Memory B cell (primary cell): ENCODE data around the gene MCL1.

Source experiments
- ATAC-seq: fragments of 150-1000 bp; cut with Tn5 transposase; 2 replicates; pipeline ENCODE4 v1.10.0; 2021; ENCODE audit warnings: low read depth, mild to moderate bottlenecking, moderate library complexity
- DNase-seq, 2 donors: peaks; one replicate each; pipeline ENCODE4 v3.0.0; 2022; ENCODE audit warnings: low spot score in 2 of 2
- H3K27ac Mint-ChIP-seq: one replicate; pipeline ENCODE4 v1.8.0; 2022; ENCODE audit warnings: mild to moderate bottlenecking, moderate library complexity, mixed read lengths
- H3K27me3 Mint-ChIP-seq: one replicate; pipeline ENCODE4 v1.8.0; 2022; ENCODE audit warnings: mixed read lengths
- H3K36me3 Mint-ChIP-seq: one replicate; pipeline ENCODE4 v1.8.0; 2022; ENCODE audit warnings: mild to moderate bottlenecking, mixed read lengths
- H3K4me1 Mint-ChIP-seq: one replicate; pipeline ENCODE4 v1.8.0; 2022; ENCODE audit warnings: mixed read lengths
- H3K4me3 Mint-ChIP-seq: one replicate; pipeline ENCODE4 v1.8.0; 2022; ENCODE audit warnings: mild to moderate bottlenecking, moderate library complexity, mixed read lengths
- H3K9me3 Mint-ChIP-seq: one replicate; pipeline ENCODE4 v1.8.0; 2022; ENCODE audit warnings: mixed read lengths

The MCL1 gene

GRCh38 chr1:150552128-150552910 lies 27.1 kb downstream of the MCL1 start:
- peak; percentile 40 for ATAC-seq
- Mint-ChIP-seq H3K27me3 (peaks cover 6% of the 10 kb centered on the region), H3K27ac (no peak overlapping the region)

GRCh38 chr1:150551784-150552127 lies 27.7 kb downstream of the MCL1 start:
- Mint-ChIP-seq H3K36me3 (peaks cover 1% of the 10 kb centered on the region), H3K9me3 (no peaks in the 10 kb centered on the region), H3K27ac (no peak overlapping the region), H3K4me1 (peaks cover 20% of the 10 kb centered on the region), H3K27me3 (peaks cover 7% of the 10 kb centered on the region), H3K4me3 (no peak overlapping the region)
- DNase-seq (no peak), ATAC-seq (no peak)

More at GRCh38 chr1:150552128-150552910, 27.1 kb downstream of the MCL1 start:
- H3K36me3 Mint-ChIP-seq = peaks cover 1% of the 10 kb centered on the region
- peak overlapping the region; percentile 34 for H3K4me3 Mint-ChIP-seq
- H3K9me3 Mint-ChIP-seq = no peaks in the 10 kb centered on the region
- peaks cover 20% of the 10 kb centered on the region for H3K4me1 Mint-ChIP-seq
- DNase-seq = no peak

GRCh38 chr1:150551051-150551783 lies 28.2 kb downstream of the MCL1 start:
- peaks cover 20% of the 10 kb centered on the region for H3K4me1 Mint-ChIP-seq
- H3K36me3 Mint-ChIP-seq = peaks cover 1% of the 10 kb centered on the region
- H3K27me3 Mint-ChIP-seq = peaks cover 9% of the 10 kb centered on the region
- no peaks in the 10 kb centered on the region for H3K9me3 Mint-ChIP-seq
- H3K4me3 Mint-ChIP-seq = peak overlapping the region; percentile 11
- H3K27ac Mint-ChIP-seq = no peak overlapping the region
- no peak for ATAC-seq
- no peak for DNase-seq

GRCh38 chr1:150550222-150551050 lies 29.0 kb downstream of the MCL1 start:
- Mint-ChIP-seq H3K9me3 (no peaks in the 10 kb centered on the region), H3K36me3 (no peaks in the 10 kb centered on the region), H3K4me3 (peak overlapping the region; percentile 24), H3K4me1 (peaks cover 20% of the 10 kb centered on the region), H3K27me3 (peaks cover 9% of the 10 kb centered on the region), H3K27ac (no peak overlapping the region)
- ATAC-seq (no peak), DNase-seq (no peak)

GRCh38 chr1:150549496-150550221 lies 29.8 kb downstream of the MCL1 start:
- Mint-ChIP-seq H3K4me1 (peaks cover 20% of the 10 kb centered on the region), H3K9me3 (no peaks in the 10 kb centered on the region), H3K27ac (no peak overlapping the region)

GRCh38 chr1:150548632-150549495 lies 30.5 kb downstream of the MCL1 start, which contains the start of gene ADAMTSL4:
Gene ADAMTSL4 (plus strand): TSS chr1:150549408. CDS start chr1:150552289, 2,881 bp downstream.
- peak; percentile 80 for ATAC-seq

More at GRCh38 chr1:150549496-150550221, 29.8 kb downstream of the MCL1 start:
- peak; percentile 5 for ATAC-seq
- Mint-ChIP-seq H3K27me3 (peaks cover 9% of the 10 kb centered on the region), H3K36me3 (no peaks in the 10 kb centered on the region), H3K4me3 (peak overlapping the region; percentile 84)
- DNase-seq = no peak

GRCh38 chr1:150548324-150548631 lies 31.1 kb downstream of the MCL1 start:
- DNase-seq (no peak), ATAC-seq (no peak)
- H3K4me3 Mint-ChIP-seq = peak overlapping the region; percentile 76
- H3K9me3 Mint-ChIP-seq = no peaks in the 10 kb centered on the region
- no peak overlapping the region for H3K27ac Mint-ChIP-seq
- no peaks in the 10 kb centered on the region for H3K36me3 Mint-ChIP-seq
- peaks cover 20% of the 10 kb centered on the region for H3K4me1 Mint-ChIP-seq
- peaks cover 12% of the 10 kb centered on the region for H3K27me3 Mint-ChIP-seq

More at GRCh38 chr1:150548632-150549495, 30.5 kb downstream of the MCL1 start, which contains the start of gene ADAMTSL4:
- DNase-seq = peak in 1 of 2 donors; percentile 53
- Mint-ChIP-seq H3K27me3 (peaks cover 9% of the 10 kb centered on the region), H3K9me3 (no peaks in the 10 kb centered on the region), H3K27ac (no peak within 1 kb of the TSS), H3K4me1 (peaks cover 20% of the 10 kb centered on the region), H3K36me3 (no peaks in the 10 kb centered on the region), H3K4me3 (peak within 1 kb of the TSS; percentile 84)

- Mint-ChIP-seq H3K27ac (no peak overlapping the region), H3K36me3 (no peaks in the 10 kb centered on the region), H3K27me3 (peaks cover 12% of the 10 kb centered on the region), H3K4me1 (peaks cover 11% of the 10 kb centered on the region), H3K4me3 (no peak overlapping the region), H3K9me3 (no peaks in the 10 kb centered on the region)
- DNase-seq (no peak), ATAC-seq (no peak)
Observed at GRCh38 chr1:150546294-150546937, 33.0 kb downstream of the MCL1 start.

- ATAC-seq (no peak), DNase-seq (no peak)
- Mint-ChIP-seq H3K4me1 (peaks cover 8% of the 10 kb centered on the region), H3K27me3 (peaks cover 12% of the 10 kb centered on the region), H3K9me3 (no peaks in the 10 kb centered on the region), H3K4me3 (no peak overlapping the region), H3K36me3 (no peaks in the 10 kb centered on the region), H3K27ac (no peak overlapping the region)
Observed at GRCh38 chr1:150545486-150546032, 33.9 kb downstream of the MCL1 start.

- no peak for ATAC-seq
Observed at GRCh38 chr1:150544204-150544603, 35.2 kb downstream of the MCL1 start.

GRCh38 chr1:150543500-150544143 lies 35.8 kb downstream of the MCL1 start:
- Mint-ChIP-seq H3K4me1 (peaks cover 3% of the 10 kb centered on the region), H3K36me3 (no peaks in the 10 kb centered on the region), H3K27ac (no peak overlapping the region), H3K9me3 (no peaks in the 10 kb centered on the region), H3K27me3 (peaks cover 10% of the 10 kb centered on the region), H3K4me3 (no peak overlapping the region)
- no peak for DNase-seq
- no peak for ATAC-seq

More at GRCh38 chr1:150544204-150544603, 35.2 kb downstream of the MCL1 start:
- Mint-ChIP-seq H3K9me3 (no peaks in the 10 kb centered on the region), H3K4me1 (peaks cover 3% of the 10 kb centered on the region), H3K27ac (no peak overlapping the region), H3K36me3 (no peaks in the 10 kb centered on the region), H3K4me3 (no peak overlapping the region), H3K27me3 (peaks cover 10% of the 10 kb centered on the region)
- no peak for DNase-seq
